HepG2 (cell line): ENCODE data around the gene SNRPD1. TPM values are rescaled to one million over a fixed set of nuclear protein-coding genes. Genes with fewer than 3 reads are reported as not detected.
A peak's percentile ranks its signal among the peaks of the same experiment; 100 is the strongest.

Experiments
- ATF7 ChIP-seq, 2 experiments: fragments of 450-650 bp in 1 of 2; sonication (generic) in 1 of 2; formaldehyde crosslinking in 1 of 2; IDR thresholded peaks; 2 replicates each; pipeline versions ENCODE4 v1.4.0 to v1.6.1; 2016 to 2020; ENCODE audit warnings: antibody characterized with exemption in 1 of 2, mild to moderate bottlenecking in 1 of 2, missing genetic modification reagents in 1 of 2
- EZH2 ChIP-seq: conservative IDR thresholded peaks from 2 replicates; pipeline ENCODE4 v1.6.1; 2012; ENCODE audit warnings: mild to moderate bottlenecking, low read depth, low read length, moderate library complexity
- FOXM1 ChIP-seq: sonication (generic); formaldehyde crosslinking; IDR thresholded peaks from 2 replicates; pipeline ENCODE4 v1.5.0; 2020; ENCODE audit warnings: missing genetic modification reagents
- JUNB ChIP-seq: sonication (generic); formaldehyde crosslinking; IDR thresholded peaks from 2 replicates; pipeline ENCODE4 v1.8.0; 2022; ENCODE audit warnings: missing genetic modification reagents, mild to moderate bottlenecking, borderline replicate concordance
- MAFF ChIP-seq: IDR thresholded peaks from 2 replicates; pipeline ENCODE4 v1.6.1; 2011; ENCODE audit warnings: low read depth, low read length, improper control_type of control experiment
- MAFG ChIP-seq: sonication (generic); formaldehyde crosslinking; IDR thresholded peaks from 2 replicates; pipeline ENCODE4 v1.5.1; 2020; ENCODE audit warnings: mild to moderate bottlenecking, missing genetic modification reagents
- MAZ ChIP-seq, 2 experiments: sonication (generic) in 1 of 2; formaldehyde crosslinking in 1 of 2; IDR thresholded peaks; 2 replicates each; pipeline versions ENCODE4 v1.5.0 to v1.6.1; 2012 to 2020; ENCODE audit warnings: low read depth in 2 of 2, mild to moderate bottlenecking in 2 of 2, borderline replicate concordance in 1 of 2, improper control_type of control experiment in 1 of 2, low read length in 1 of 2, missing genetic modification reagents in 1 of 2, moderate library complexity in 1 of 2
- MTA1 ChIP-seq: sonication (generic); formaldehyde crosslinking; IDR thresholded peaks from 2 replicates; pipeline ENCODE4 v1.4.0; 2020; ENCODE audit warnings: missing genetic modification reagents, mild to moderate bottlenecking, borderline replicate concordance
- POLR2G ChIP-seq: fragments of 200-400 bp; formaldehyde crosslinking; IDR thresholded peaks from 2 replicates; pipeline ENCODE4 v1.6.1; 2018; ENCODE audit warnings: mild to moderate bottlenecking, low read depth, low read length, moderate library complexity
- SOX13 ChIP-seq, 3 experiments: fragments of 450-650 bp in 1 of 3; sonication (generic) in 1 of 3; formaldehyde crosslinking in 1 of 3; IDR thresholded peaks in 2 of 3; conservative IDR thresholded peaks in 1 of 3; 2 replicates each; pipeline versions ENCODE4 v1.5.0 to v1.6.1; 2016 to 2020; ENCODE audit warnings: antibody characterized with exemption in 1 of 3, mild to moderate bottlenecking in 1 of 3, missing compliant biosample characterization in 1 of 3, missing genetic modification reagents in 1 of 3, moderate library complexity in 1 of 3
- YEATS2 ChIP-seq: sonication (generic); formaldehyde crosslinking; IDR thresholded peaks from 2 replicates; pipeline ENCODE4 v1.4.0; 2020; ENCODE audit warnings: missing genetic modification reagents, borderline replicate concordance
- ZBTB38 ChIP-seq: sonication (generic); formaldehyde crosslinking; IDR thresholded peaks from 2 replicates; pipeline ENCODE4 v1.5.1; 2020; ENCODE audit warnings: mild to moderate bottlenecking, missing genetic modification reagents
- ZBTB42 ChIP-seq: sonication (generic); formaldehyde crosslinking; IDR thresholded peaks from 2 replicates; pipeline ENCODE4 v1.5.0; 2020; ENCODE audit warnings: mild to moderate bottlenecking, missing genetic modification reagents
- ZNF232 ChIP-seq: sonication (generic); formaldehyde crosslinking; IDR thresholded peaks from 2 replicates; pipeline ENCODE4 v1.4.0; 2020; ENCODE audit warnings: missing genetic modification reagents, borderline replicate concordance
- ZNF256 ChIP-seq: sonication (generic); formaldehyde crosslinking; conservative IDR thresholded peaks from 2 replicates; pipeline ENCODE4 v1.4.0; 2020; ENCODE audit warnings: missing genetic modification reagents
- ZNF382 ChIP-seq: sonication (generic); formaldehyde crosslinking; IDR thresholded peaks from 2 replicates; pipeline ENCODE4 v1.5.0; 2020; ENCODE audit warnings: missing genetic modification reagents, mild to moderate bottlenecking, borderline replicate concordance
- ZNF460 ChIP-seq: sonication (generic); formaldehyde crosslinking; IDR thresholded peaks from 2 replicates; pipeline ENCODE4 v1.5.1; 2020; ENCODE audit warnings: missing genetic modification reagents, mild to moderate bottlenecking, borderline replicate concordance
- ZNF709 ChIP-seq: sonication (generic); formaldehyde crosslinking; IDR thresholded peaks from 2 replicates; pipeline ENCODE4 v1.5.0; 2020; ENCODE audit warnings: mild to moderate bottlenecking, missing genetic modification reagents
- ZNF776 ChIP-seq: sonication (generic); formaldehyde crosslinking; IDR thresholded peaks from 2 replicates; pipeline ENCODE4 v1.4.0; 2020; ENCODE audit warnings: mild to moderate bottlenecking, missing genetic modification reagents
- polyA plus RNA-seq, 8 experiments: library from polyadenylated mRNA; depleted of rRNA in 3 of 8; stranded (reverse) in 7 of 8; unstranded in 1 of 8; fragments of >200 nt; fragmentation: Illumina TruSeq in 4 of 8; extraction: Trizol in 4 of 8; gene quantifications; 2 replicates each; pipeline versions ENCODE4 v1.2.1 to v1.2.3, GENCODE V29; 2011 to 2016; ENCODE audit warnings: low read depth in 4 of 8, missing spikeins in 1 of 8, mixed read lengths in 1 of 8; ENCODE audit not compliant: insufficient read depth in 1 of 8
- total RNA-seq, 5 experiments: library from RNA; depleted of rRNA; stranded (reverse); fragments of >200 nt; fragmentation: Illumina TruSeq; extraction: Trizol; gene quantifications; 2 replicates each; pipeline ENCODE4 v1.2.3, GENCODE V29; 2016; ENCODE audit warnings: low read depth in 1 of 5
- TF ChIP-seq, protein P1 (sequence below): sonication (generic); formaldehyde crosslinking; IDR thresholded peaks from 2 replicates; pipeline ENCODE4 v1.4.0; 2020; ENCODE audit warnings: missing genetic modification reagents, low read depth, mild to moderate bottlenecking, borderline replicate concordance
- TF ChIP-seq, protein P2 (sequence below): sonication (generic); formaldehyde crosslinking; conservative IDR thresholded peaks from 2 replicates; pipeline ENCODE4 v1.4.0; 2020; ENCODE audit warnings: missing genetic modification reagents
- TF ChIP-seq, protein P3 (sequence below): sonication (generic); formaldehyde crosslinking; IDR thresholded peaks from 2 replicates; pipeline ENCODE4 v1.8.1; 2022; ENCODE audit warnings: low read depth, mild to moderate bottlenecking, missing genetic modification reagents

SNRPD1 gene
- total and polyA plus RNA-seq, 2 of the 13 experiments (the other 11 are each of a cell fraction or from before 2014, with no cell fraction given), result 22.7 to 275 TPM

DNA sequence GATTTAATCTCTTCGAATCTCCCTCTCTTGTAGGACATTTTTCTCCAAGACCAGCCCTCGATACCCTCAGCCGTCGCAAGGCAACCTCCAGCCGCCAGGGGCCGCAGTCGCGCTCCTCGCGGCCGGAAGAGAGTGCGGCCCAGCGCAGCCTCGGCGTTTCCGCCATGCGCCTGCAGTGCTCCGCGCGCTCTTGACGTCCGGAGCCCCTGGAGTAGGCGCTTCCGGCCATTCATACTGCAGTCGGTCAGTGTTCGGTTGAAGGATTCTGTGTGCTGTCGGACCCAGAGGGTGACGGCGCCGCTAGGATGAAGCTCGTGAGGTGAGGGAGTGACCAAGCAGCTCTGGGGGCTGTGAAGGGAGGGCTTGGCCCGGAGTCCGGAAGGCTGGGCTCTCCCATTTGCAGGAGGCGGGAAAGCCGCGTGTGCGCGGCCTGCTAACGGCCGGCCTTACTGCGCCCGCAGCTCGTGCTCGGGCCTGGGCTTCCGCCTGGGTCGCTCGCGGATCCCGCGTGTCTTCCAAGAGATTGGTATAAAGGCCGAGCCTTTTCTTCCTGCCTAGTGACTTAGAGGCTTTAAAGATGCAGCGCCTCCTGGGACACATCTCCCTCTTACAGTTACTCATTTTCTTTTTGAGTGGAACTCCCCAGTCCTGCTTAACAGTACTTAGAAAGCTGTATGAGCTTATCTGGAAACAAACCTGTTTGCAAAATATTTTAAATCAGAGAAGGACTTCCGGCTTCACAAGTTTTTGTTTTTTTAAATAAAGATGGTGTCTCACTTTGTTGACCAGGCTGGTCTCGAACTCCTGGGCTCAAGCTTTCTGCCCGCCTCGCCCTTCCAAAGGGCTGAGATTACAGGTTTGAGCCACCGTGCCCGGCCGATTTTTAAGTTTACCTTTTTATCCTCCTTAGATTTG is at the start of gene SNRPD1 (continued):
- TF ChIP-seq, protein P1, sequence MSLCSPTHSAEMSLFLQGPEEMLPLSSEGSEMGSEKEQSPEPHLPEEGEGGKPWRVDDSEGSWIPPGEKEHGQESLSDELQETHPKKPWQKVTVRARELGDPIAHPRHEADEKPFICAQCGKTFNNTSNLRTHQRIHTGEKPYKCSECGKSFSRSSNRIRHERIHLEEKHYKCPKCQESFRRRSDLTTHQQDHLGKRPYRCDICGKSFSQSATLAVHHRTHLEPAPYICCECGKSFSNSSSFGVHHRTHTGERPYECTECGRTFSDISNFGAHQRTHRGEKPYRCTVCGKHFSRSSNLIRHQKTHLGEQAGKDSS (CRISPR knock-in tag), result peak; percentile 98
- TF ChIP-seq JUNB, result peak; percentile 74; the same call in 1 of the 2 replicates
- TF ChIP-seq ZNF776 (CRISPR knock-in tag), result peak; percentile 52
- TF ChIP-seq ZNF232, result peak; percentile 90
- TF ChIP-seq FOXM1 (CRISPR knock-in tag), result no peak
- TF ChIP-seq POLR2G, result peak; percentile 93
- TF ChIP-seq MTA1 (CRISPR knock-in tag), result peak; percentile 79; the same call in 1 of the 2 replicates
- peak; percentile 87; the same call in 1 of the 2 replicates for TF ChIP-seq ZNF709
- no peak; the same call in 1 of the 2 replicates for TF ChIP-seq MAZ (IDR thresholded peaks at IDR 0.05; ENCODE audit: borderline replicate concordance, low read depth, low read length)
- TF ChIP-seq MAZ (CRISPR knock-in tag; IDR thresholded peaks at IDR 0.05; ENCODE audit: low read depth), result peak; percentile 86
- TF ChIP-seq, protein P2, sequence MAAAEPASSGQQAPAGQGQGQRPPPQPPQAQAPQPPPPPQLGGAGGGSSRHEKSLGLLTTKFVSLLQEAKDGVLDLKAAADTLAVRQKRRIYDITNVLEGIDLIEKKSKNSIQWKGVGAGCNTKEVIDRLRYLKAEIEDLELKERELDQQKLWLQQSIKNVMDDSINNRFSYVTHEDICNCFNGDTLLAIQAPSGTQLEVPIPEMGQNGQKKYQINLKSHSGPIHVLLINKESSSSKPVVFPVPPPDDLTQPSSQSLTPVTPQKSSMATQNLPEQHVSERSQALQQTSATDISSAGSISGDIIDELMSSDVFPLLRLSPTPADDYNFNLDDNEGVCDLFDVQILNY (CRISPR knock-in tag), result peak; percentile 76; the same call in 1 of the 2 replicates
- peak; percentile 89 for TF ChIP-seq ZNF256
- 0 out of 2 replicates have a peak, but pooled peaks have one; percentile 27 for TF ChIP-seq ZBTB42 (CRISPR knock-in tag)
- TF ChIP-seq, protein P3, sequence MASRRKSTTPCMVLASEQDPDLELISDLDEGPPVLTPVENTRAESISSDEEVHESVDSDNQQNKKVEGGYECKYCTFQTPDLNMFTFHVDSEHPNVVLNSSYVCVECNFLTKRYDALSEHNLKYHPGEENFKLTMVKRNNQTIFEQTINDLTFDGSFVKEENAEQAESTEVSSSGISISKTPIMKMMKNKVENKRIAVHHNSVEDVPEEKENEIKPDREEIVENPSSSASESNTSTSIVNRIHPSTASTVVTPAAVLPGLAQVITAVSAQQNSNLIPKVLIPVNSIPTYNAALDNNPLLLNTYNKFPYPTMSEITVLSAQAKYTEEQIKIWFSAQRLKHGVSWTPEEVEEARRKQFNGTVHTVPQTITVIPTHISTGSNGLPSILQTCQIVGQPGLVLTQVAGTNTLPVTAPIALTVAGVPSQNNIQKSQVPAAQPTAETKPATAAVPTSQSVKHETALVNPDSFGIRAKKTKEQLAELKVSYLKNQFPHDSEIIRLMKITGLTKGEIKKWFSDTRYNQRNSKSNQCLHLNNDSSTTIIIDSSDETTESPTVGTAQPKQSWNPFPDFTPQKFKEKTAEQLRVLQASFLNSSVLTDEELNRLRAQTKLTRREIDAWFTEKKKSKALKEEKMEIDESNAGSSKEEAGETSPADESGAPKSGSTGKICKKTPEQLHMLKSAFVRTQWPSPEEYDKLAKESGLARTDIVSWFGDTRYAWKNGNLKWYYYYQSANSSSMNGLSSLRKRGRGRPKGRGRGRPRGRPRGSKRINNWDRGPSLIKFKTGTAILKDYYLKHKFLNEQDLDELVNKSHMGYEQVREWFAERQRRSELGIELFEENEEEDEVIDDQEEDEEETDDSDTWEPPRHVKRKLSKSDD (CRISPR knock-in tag), result peak; percentile 92
- no peak; the same call in 1 of the 2 replicates for TF ChIP-seq ZNF460 (CRISPR knock-in tag)
- TF ChIP-seq MAFG (CRISPR knock-in tag), result no peak
- no peak for TF ChIP-seq ZNF382 (CRISPR knock-in tag)
- no peak; the same call in 1 of the 2 replicates for TF ChIP-seq SOX13 (IDR thresholded peaks at IDR 0.05)
- peak in 1 of 2 experiments; percentile 78; a peak in 2 of 4 replicates for TF ChIP-seq SOX13 (CRISPR knock-in tag; conservative IDR thresholded peaks at IDR 0.05 in 1 of 2, IDR thresholded peaks at IDR 0.05 in 1 of 2)
- TF ChIP-seq EZH2, result no peak
- no peak for TF ChIP-seq ATF7 (IDR thresholded peaks at IDR 0.05)
- TF ChIP-seq ATF7 (CRISPR knock-in tag; IDR thresholded peaks at IDR 0.05), result peak; percentile 61; the same call in 1 of the 2 replicates
- TF ChIP-seq ZBTB38 (CRISPR knock-in tag), result peak; percentile 90
- no peak for TF ChIP-seq MAFF
- peak; percentile 98 for TF ChIP-seq YEATS2 (CRISPR knock-in tag)
